ENCODE data around the gene EVL.
"Not testable (repeated sequence)": the region's sequence is repeated elsewhere in the genome, so short reads cannot be mapped to it uniquely, and the experiment has no call there.

The EVL gene

DNA sequence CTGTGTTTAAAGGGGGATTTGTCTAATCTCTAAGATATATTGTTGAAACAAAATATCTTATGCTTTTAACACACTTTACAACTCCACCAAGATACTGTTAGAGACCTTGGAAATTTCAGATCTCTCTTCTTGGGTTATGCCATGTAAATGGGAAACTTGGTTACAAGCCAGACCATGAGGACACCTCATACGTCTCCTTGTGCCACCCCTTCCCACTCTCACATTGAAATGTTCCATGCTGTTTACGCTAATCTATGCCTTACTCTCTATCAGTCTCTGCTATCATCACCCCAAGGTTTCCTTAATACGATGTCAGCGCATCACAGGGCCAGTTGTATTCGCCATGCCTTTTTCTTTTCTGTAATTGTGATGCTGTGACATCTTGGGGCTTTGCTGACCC is 107.6 kb downstream of the EVL start:
- no peak for DNase-seq (ENCODE audit: low read depth)

GRCh38 chr14:100173353-100173752 is 108.1 kb downstream of the EVL start:
- no peak for DNase-seq (ENCODE audit: low read depth)

GRCh38 chr14:100176811-100177327 is 111.6 kb downstream of the EVL start:
- no peak for DNase-seq (ENCODE audit: low read depth)

DNA sequence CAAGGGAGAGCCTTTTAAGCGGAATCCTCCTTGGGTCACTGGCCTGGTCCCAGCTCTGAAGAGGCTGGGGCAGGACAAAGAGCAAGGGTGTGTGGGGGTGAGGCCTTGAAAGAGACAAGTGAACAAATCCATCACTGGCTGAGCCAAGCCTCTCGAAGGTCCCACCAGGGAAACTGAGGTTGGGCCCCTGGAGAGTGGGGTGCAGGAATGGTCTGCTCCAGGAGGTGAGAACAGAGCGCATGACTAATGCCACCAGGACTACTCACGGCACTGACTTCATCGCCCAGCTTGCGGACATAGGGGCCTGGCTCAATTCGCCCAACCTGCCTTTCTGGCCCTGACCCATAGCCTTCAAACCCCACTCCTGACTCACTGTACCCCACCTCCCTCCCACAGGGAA is 113.5 kb downstream of the EVL start:
- no peak for DNase-seq (ENCODE audit: low read depth)

DNA sequence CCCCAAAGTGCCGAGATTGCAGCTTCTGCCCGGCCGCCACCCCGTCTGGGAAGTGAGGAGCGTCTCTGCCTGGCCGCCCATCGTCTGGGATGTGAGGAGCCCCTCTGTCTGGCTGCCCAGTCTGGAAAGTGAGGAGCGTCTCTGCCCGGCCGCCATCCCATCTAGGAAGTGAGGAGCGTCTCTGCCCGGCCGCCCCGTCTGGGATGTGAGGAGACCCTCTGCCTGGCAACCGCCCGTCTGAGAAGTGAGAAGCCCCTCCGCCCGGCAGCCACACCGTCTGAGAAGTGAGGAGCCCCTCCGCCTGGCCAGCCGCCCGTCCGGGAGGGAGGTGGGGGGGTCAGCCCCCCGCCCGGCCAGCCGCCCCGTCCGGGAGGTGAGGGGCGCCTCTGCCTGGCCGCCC is 115.4 kb downstream of the EVL start:
- not testable (repeated sequence) for DNase-seq (ENCODE audit: low read depth)

GRCh38 chr14:100181876-100182551 is 116.8 kb downstream of the EVL start:
- not testable (repeated sequence) for DNase-seq (ENCODE audit: low read depth)

DNA sequence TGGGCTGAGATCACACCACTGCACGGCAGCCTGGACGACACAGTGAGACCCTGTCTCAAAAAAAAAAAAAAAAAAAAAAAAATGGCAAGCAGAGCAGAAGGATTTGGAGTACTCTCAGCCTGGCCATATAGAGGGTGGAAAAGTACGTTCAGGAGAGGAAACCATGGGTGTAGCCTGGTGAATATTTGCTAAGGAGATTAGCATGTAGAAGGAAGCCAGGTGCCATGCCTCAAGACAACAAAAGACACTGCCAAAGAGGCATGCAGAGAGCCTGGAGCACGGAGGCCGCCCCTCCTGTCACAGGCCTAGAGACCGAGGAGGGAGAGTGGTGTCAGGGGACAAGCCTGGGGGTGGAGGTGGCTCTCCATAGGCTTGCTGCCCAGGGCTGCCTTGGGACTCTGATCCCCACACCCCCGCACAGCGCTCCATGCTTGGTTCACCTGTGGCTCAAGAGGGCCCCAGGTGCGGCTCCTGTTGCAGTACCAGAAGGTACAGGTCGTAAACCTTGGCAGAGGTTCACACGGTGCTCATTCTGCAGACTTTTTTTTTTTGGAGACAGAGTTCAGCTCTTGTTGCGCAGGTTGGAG is 122.1 kb downstream of the EVL start:
- no peak for DNase-seq (ENCODE audit: low read depth)

GRCh38 chr14:100188392-100189030 is 123.3 kb downstream of the EVL start:
- DNase-seq (ENCODE audit: low read depth): no peak

- no peak for DNase-seq (ENCODE audit: low read depth)
Measured at GRCh38 chr14:100190126-100190525, 124.9 kb downstream of the EVL start.

DNA sequence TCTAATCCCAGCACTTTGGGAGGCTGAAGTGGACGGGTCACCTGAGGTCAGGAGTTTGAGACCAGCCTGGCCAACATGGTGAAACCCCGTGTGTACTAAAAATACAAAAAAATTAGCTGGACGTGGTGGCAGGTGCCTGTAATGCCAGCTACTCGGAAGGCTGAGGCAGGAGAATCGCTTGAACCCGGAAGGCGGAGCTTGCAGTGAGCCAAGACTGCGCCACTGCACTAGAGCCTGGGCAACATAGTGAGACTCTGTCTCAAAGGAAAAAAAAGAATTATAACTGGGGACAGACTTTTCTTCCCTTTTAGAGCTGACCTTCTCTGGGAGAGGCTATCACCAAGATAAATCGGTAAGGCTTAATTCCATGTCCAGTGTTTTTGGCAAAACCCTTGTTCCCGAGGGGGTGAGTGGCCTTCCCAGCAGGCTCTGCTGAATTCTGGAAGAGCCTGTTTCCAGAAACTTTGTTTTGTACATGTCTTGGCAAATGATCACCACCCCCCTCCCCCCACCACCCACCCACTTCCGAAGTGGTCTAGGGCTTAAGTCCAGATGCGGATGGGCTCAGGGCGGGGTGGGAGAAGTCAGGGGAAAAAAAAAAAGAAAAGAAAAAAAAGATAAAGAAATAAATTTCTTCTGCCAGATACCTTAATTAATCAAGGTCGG is 126.5 kb downstream of the EVL start:
- no peak for DNase-seq (ENCODE audit: low read depth)

DNA sequence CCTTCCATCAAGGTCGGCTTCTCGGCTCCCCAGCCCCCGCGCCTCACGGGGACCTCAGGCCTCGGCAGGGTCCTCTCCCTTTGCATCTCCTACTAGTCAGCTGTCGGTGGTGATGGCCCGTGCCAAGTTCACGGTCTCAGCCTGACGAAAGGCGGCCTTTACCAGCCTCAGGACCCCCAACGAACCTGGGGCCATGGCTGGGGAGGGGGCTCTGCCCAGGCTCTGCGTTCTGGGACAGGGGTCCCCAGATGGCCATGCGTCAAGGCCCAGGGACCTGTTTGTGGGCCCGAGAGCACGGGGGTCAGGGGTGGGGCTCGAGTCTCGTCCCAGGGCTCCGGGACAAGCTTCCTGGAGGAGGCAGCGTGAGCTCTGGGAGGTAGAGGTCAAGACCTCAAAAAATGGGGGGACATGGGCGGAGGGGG is 127.0 kb downstream of the EVL start:
- DNase-seq (ENCODE audit: low read depth): no peak

DNA sequence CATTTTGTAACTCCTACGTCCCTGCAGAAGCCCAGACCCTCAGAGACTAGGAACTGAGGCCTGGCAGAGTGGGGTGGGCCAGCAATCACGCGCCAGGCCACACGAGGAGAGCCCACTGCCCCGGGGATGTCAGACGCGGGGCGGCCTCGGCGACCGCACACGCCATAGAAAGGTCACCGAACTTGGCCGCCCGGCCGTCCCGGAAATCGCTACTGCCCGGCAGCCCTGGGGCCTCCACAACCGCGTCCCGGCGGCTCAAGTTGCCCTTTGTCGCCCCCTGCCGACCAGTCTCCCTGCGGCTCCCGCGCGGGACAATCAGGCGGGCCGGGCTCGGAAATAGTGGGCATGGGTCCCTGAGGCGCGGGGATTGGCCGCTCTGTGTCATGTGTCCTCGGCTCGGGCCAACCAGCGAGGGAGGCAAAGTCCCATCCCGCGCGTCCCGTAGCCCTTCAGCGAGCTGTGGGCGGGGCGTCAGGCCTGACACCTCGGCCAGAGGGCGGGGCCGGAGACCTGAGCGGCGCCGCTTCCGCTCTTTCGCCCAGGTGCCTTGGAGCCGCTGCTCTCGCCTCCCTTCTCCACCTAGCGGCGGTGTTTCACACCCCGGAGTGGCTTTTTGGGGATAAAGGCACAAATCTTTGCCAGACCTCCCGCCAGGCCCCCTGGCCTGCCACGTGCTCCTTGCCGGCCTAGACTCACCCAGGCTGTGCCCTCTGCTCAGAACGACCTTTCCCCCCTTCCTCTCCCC is 127.6 kb downstream of the EVL start:
- DNase-seq (ENCODE audit: low read depth): peak; percentile 80

All from HS-5 (cell line).